Parathyroid adenoma (tissue), 2 donors: ENCODE data around the gene STIM1.

Source experiments
- H2AFZ ChIP-seq: fragments of 300-600 bp; sonication (generic); one replicate; pipeline ENCODE4 v1.7.0; 2017; ENCODE audit warnings: antibody characterized with exemption, mild to moderate bottlenecking
- H3K27ac ChIP-seq: fragments of 300-600 bp; sonication (generic); one replicate; pipeline ENCODE4 v1.7.0; 2017
- H3K27me3 ChIP-seq: fragments of 300-600 bp; sonication (generic); one replicate; pipeline ENCODE4 v1.7.0; 2017; ENCODE audit warnings: low read length; ENCODE audit not compliant: control insufficient read depth, insufficient read depth
- H3K36me3 ChIP-seq: fragments of 300-600 bp; sonication (generic); one replicate; pipeline ENCODE4 v1.7.0; 2017; ENCODE audit warnings: low read length; ENCODE audit not compliant: control insufficient read depth, insufficient read depth
- H3K4me1 ChIP-seq: fragments of 300-600 bp; sonication (generic); one replicate; pipeline ENCODE4 v1.7.0; 2017; ENCODE audit warnings: control low read depth
- H3K4me2 ChIP-seq: fragments of 300-600 bp; sonication (generic); one replicate; pipeline ENCODE4 v1.7.0; 2017; ENCODE audit warnings: low read length
- H3K4me3 ChIP-seq: fragments of 300-600 bp; sonication (generic); one replicate; pipeline ENCODE4 v1.7.0; 2017; ENCODE audit warnings: low read depth, low read length
- H3K79me2 ChIP-seq: fragments of 300-600 bp; sonication (generic); one replicate; pipeline ENCODE4 v1.7.0; 2017; ENCODE audit warnings: control low read depth
- H3K9ac ChIP-seq: fragments of 300-600 bp; sonication (generic); one replicate; pipeline ENCODE4 v1.7.0; 2017; ENCODE audit warnings: mild to moderate bottlenecking
- H3K9me3 ChIP-seq: fragments of 300-600 bp; sonication (generic); one replicate; pipeline ENCODE4 v1.7.0; 2017; ENCODE audit warnings: low read length; ENCODE audit not compliant: control insufficient read depth
- CTCF ChIP-seq: fragments of 300-600 bp; sonication (generic); IDR thresholded peaks from one replicate; pipeline ENCODE4 v1.7.0; 2017; ENCODE audit warnings: antibody characterized with exemption, mild to moderate bottlenecking
- donor health status: primary hyperparathyroidism.

The STIM1 gene

GRCh38 chr11:4134806-4135205 is 279.3 kb downstream of the STIM1 start:
- Histone ChIP-seq H3K4me3 (no peak overlapping the region), H3K27me3 (no peaks in the 10 kb centered on the region), H3K9me3 (no peaks in the 10 kb centered on the region), H3K79me2 (no peaks in the 10 kb centered on the region), H2AFZ (no peak overlapping the region), H3K9ac (no peak overlapping the region), H3K27ac (no peak overlapping the region), H3K36me3 (no peaks in the 10 kb centered on the region), H3K4me2 (no peak overlapping the region), H3K4me1 (no peaks in the 10 kb centered on the region)
- no peak for TF ChIP-seq CTCF

- H3K27ac ChIP-seq: no peak overlapping the region
- no peak for TF ChIP-seq CTCF
- no peaks in the 10 kb centered on the region for H3K79me2 ChIP-seq
- H2AFZ ChIP-seq: no peak overlapping the region
- H3K9me3 ChIP-seq: no peaks in the 10 kb centered on the region
- no peaks in the 10 kb centered on the region for H3K27me3 ChIP-seq
- H3K4me3 ChIP-seq: no peak overlapping the region
- H3K36me3 ChIP-seq: no peaks in the 10 kb centered on the region
- no peak overlapping the region for H3K4me2 ChIP-seq
- no peak overlapping the region for H3K9ac ChIP-seq
- no peaks in the 10 kb centered on the region for H3K4me1 ChIP-seq
These were observed 283.0 kb downstream of the STIM1 start for GRCh38 chr11:4138497-4138896.

- Histone ChIP-seq H3K4me2 (no peak overlapping the region), H3K4me1 (no peaks in the 10 kb centered on the region), H3K9me3 (no peaks in the 10 kb centered on the region), H3K27ac (no peak overlapping the region), H3K27me3 (no peaks in the 10 kb centered on the region), H3K4me3 (no peak overlapping the region), H2AFZ (no peak overlapping the region), H3K79me2 (no peaks in the 10 kb centered on the region), H3K36me3 (no peaks in the 10 kb centered on the region), H3K9ac (no peak overlapping the region)
- TF ChIP-seq CTCF: no peak
These were observed 284.7 kb downstream of the STIM1 start for GRCh38 chr11:4140067-4140636.
